Stimulated activated CD8-positive, alpha-beta memory T cell treated with anti-CD3 and anti-CD28 coated beads, Interleukin-4, amount 100 ng/mL, for 1 hour (primary cell): ENCODE data around the gene KIAA0825.
"Not testable (repeated sequence)": the region's sequence is repeated elsewhere in the genome, so short reads cannot be mapped to it uniquely, and the experiment has no call there.

Experiments used
- DNase-seq, 2 donors: peaks; one replicate each; pipeline ENCODE4 v3.0.0-alpha.2; 2020; ENCODE audit warnings: low read depth in 2 of 2, low spot score in 1 of 2

KIAA0825 gene

GRCh38 chr5:94116317-94116716 is 502.1 kb downstream of the KIAA0825 start:
- not testable (repeated sequence) for DNase-seq

GRCh38 chr5:94113087-94113486 is 505.3 kb downstream of the KIAA0825 start:
- DNase-seq = no peak

- peak; percentile 84 to 85 for DNase-seq
These were observed 507.0 kb downstream of the KIAA0825 start for GRCh38 chr5:94111209-94112004.

GRCh38 chr5:94103514-94104245 is 514.7 kb downstream of the KIAA0825 start:
- no peak for DNase-seq
